ENCODE data around the gene OR10AD1.
"Not testable (repeated sequence)": the region's sequence is repeated elsewhere in the genome, so short reads cannot be mapped to it uniquely, and the experiment has no call there.

Gene OR10AD1

GRCh38 chr12:48157889-48158370, 45.2 kb downstream of the OR10AD1 start:
- DNase-seq: no peak

- peak; percentile 96 to 98 for DNase-seq
Measured at GRCh38 chr12:48157018-48157888, 45.8 kb downstream of the OR10AD1 start, which contains the start of gene ASB8. Gene ASB8 (minus strand): TSS chr12:48157515. CDS start chr12:48153496, 4,019 bp downstream.

- no peak for DNase-seq
Measured at GRCh38 chr12:48156652-48157017, 46.5 kb downstream of the OR10AD1 start.

- DNase-seq: not testable (repeated sequence)
Measured at GRCh38 chr12:48155786-48156185, 47.3 kb downstream of the OR10AD1 start.
